Fibroblast of lung (primary cell): ENCODE measurements around the gene YIPF3.

Source experiments
- EZH2 ChIP-seq: IDR thresholded peaks from 2 replicates; pipeline ENCODE4 v1.5.1; 2012; ENCODE audit warnings: low read length, control low read depth, mild to moderate bottlenecking; ENCODE audit errors: missing control alignments
- TF ChIP-seq, protein P1 (sequence below), 2 donors: IDR thresholded peaks in 1 of 2; conservative IDR thresholded peaks in 1 of 2; 1 replicate in 1 of 2; 2 replicates in 1 of 2; pipeline ENCODE4 v1.5.1; 2011 to 2012; ENCODE audit warnings: low read length in 2 of 2, control low read depth in 1 of 2, inconsistent platforms in 1 of 2, low read depth in 1 of 2, mild to moderate bottlenecking in 1 of 2

DNA sequence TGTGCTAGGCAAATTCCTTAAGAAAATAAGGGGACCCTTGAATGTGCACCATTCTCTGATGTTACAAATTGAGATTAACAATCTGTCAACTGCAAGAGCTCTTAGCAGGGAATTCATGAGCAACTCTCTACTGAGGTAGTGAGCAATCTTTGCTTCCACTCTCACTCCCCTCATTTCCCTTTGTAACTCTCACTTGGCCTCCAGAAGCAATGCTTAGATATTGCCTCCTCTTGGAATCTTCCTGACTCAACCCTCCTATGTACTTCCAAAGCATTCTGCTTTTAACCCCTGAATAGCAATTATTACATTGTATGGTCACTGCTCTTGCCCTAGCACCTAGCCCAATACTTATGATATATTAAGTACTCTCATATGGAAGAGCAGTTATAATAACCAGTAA, 42.6 kb upstream of the YIPF3 start:
- TF ChIP-seq, protein P1, sequence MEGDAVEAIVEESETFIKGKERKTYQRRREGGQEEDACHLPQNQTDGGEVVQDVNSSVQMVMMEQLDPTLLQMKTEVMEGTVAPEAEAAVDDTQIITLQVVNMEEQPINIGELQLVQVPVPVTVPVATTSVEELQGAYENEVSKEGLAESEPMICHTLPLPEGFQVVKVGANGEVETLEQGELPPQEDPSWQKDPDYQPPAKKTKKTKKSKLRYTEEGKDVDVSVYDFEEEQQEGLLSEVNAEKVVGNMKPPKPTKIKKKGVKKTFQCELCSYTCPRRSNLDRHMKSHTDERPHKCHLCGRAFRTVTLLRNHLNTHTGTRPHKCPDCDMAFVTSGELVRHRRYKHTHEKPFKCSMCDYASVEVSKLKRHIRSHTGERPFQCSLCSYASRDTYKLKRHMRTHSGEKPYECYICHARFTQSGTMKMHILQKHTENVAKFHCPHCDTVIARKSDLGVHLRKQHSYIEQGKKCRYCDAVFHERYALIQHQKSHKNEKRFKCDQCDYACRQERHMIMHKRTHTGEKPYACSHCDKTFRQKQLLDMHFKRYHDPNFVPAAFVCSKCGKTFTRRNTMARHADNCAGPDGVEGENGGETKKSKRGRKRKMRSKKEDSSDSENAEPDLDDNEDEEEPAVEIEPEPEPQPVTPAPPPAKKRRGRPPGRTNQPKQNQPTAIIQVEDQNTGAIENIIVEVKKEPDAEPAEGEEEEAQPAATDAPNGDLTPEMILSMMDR (conservative IDR thresholded peaks at IDR 0.05 in 1 of 2, IDR thresholded peaks at IDR 0.05 in 1 of 2; ENCODE audit: low read depth in 1 of 2, low read length in 2 of 2), result no peak
- no peak for TF ChIP-seq EZH2
